Measurements from ENCODE around the gene SEBOX. TPM values are rescaled to one million over a fixed set of nuclear protein-coding genes. Genes with fewer than 3 reads are reported as not detected.

The SEBOX gene
- total and polyA plus RNA-seq, 4 donors, result not detected

DNA sequence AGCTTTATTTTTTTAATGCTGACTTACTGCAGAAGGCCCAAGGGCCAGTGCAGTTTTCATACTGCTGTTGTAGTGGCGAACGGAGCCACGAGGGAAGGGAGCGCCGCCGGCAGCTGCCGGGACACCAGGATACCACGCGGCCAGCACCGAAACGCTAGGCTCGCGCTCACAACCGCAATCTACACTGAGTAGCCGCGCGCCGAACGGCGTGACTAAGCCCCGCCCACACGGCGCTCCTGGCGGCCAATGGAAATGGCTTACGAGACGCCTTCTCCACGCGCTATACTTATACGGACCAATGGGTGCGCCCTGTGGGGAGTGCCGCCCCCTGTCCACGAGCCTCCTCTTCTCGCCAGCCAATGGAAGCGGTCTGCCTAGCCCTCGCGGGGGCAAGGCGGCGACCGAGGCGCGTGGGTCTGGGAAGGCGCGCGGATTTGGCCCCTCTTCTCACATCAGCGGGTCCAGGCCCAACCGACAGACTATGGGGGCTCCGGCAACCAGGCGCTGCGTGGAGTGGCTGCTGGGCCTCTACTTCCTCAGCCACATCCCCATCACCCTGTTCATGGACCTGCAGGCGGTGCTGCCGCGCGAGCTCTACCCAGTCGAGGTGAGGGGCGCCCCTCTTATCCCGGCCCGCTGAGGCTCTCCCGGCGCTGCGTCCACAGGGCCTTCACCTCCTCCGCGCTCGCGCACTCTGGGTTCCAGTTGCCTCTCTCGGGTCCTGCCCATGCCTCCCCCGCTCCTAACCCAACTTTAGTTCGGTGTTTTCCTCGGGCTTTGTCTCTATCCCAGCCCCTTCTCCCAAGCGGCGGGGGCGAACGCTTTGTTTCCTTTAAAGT is 46.0 kb downstream of the SEBOX start, which contains the start of gene TMEM97:
TSS of gene TMEM97 (plus strand) at position 442 of the 839 bp plus-strand sequence. CDS start at position 482, 40 bp downstream.
- Histone ChIP-seq H3K4me3 (peak within 1 kb of the TSS; percentile 41), H3K36me3 (ENCODE audit: control insufficient read depth in 4 of 4, insufficient read depth in 4 of 4, low read length in 4 of 4) (no peaks in the 10 kb centered on the region), H3K27ac (ENCODE audit: low read depth in 1 of 2, low read length in 1 of 2) (peak within 1 kb of the TSS in 1 of 2 donors; percentile 36), H3K9me3 (ENCODE audit: control insufficient read depth in 4 of 4, insufficient read depth in 3 of 4, low read length in 3 of 4) (no peaks in the 10 kb centered on the region), H3K27me3 (ENCODE audit: control insufficient read depth in 3 of 3, insufficient read depth in 3 of 3, low read length in 2 of 3) (peaks cover 0 to 3% (median 2%) of the 10 kb centered on the region in 3 donors), H3K4me1 (ENCODE audit: control insufficient read depth in 5 of 5, insufficient read depth in 5 of 5, low read length in 5 of 5) (peaks cover 0 to 20% (median 9%) of the 10 kb centered on the region in 5 donors), H3K9ac (ENCODE audit: insufficient read depth in 1 of 2, low read length in 2 of 2) (peak within 1 kb of the TSS; percentile 84 to 88)
- peak; percentile 97 to 98 (median 97) for DNase-seq
- 0 to 1% methylated on average over 70 to 72 of the region's 72 CpGs for WGBS, 2 donors
- ATAC-seq (ENCODE audit: insufficient read depth, low FRiP score), result peak; percentile 99
- TF ChIP-seq, protein P1, sequence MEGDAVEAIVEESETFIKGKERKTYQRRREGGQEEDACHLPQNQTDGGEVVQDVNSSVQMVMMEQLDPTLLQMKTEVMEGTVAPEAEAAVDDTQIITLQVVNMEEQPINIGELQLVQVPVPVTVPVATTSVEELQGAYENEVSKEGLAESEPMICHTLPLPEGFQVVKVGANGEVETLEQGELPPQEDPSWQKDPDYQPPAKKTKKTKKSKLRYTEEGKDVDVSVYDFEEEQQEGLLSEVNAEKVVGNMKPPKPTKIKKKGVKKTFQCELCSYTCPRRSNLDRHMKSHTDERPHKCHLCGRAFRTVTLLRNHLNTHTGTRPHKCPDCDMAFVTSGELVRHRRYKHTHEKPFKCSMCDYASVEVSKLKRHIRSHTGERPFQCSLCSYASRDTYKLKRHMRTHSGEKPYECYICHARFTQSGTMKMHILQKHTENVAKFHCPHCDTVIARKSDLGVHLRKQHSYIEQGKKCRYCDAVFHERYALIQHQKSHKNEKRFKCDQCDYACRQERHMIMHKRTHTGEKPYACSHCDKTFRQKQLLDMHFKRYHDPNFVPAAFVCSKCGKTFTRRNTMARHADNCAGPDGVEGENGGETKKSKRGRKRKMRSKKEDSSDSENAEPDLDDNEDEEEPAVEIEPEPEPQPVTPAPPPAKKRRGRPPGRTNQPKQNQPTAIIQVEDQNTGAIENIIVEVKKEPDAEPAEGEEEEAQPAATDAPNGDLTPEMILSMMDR (IDR thresholded peaks at IDR 0.05; ENCODE audit: control extremely low read depth, extremely low read depth), result no peak

DNA sequence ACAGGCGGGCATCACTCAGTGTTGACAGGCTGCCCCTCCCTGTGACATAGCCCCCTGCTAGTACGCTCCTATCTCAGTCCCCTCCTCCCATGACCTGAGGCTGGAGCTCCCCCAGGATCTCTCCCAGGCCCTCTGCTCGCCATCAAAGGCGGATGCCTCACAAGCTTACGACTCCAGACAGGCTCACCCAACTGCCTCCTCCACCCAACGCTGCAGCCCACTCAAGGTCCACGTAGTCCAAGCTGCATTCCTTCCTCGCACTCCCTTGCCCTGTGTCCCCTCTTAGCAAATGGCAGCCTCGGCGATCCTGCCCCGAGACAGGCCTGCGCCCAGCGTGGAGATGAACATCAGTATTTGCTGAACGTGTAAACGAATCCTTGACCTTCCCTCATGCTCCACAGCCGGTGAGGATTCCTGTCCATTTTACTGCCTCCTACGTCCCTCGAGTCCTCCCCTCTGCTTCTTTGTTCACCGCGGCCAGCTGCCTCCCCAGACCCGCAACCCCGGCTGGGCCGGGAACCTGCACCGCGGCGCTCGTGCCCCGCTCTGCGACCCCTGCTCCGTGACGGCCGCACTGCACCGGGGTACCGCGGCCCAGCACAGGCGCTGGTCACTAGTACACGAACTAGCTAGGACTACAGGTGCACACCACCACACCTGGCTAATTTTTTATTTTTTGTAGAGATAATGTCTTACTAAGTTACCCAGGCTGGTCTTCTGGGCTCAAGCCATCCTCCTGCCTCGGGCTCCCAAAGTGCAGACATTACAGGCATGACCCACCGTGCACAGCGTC is 46.8 kb downstream of the SEBOX start:
- peak; percentile 13 for ATAC-seq (ENCODE audit: insufficient read depth, low FRiP score)
- TF ChIP-seq, protein P1 (IDR thresholded peaks at IDR 0.05; ENCODE audit: control extremely low read depth, extremely low read depth), result no peak

GRCh38 chr17:28317099-28317965 is 47.7 kb downstream of the SEBOX start:
- H3K4me1 ChIP-seq (ENCODE audit: control insufficient read depth in 5 of 5, insufficient read depth in 5 of 5, low read length in 5 of 5), result peaks cover 0 to 20% (median 9%) of the 10 kb centered on the region in 5 donors
- H3K4me3 ChIP-seq, result no peak overlapping the region
- DNase-seq, result no peak
- no peaks in the 10 kb centered on the region for H3K36me3 ChIP-seq (ENCODE audit: control insufficient read depth in 4 of 4, insufficient read depth in 4 of 4, low read length in 4 of 4)
- no peak overlapping the region for H3K9ac ChIP-seq (ENCODE audit: insufficient read depth in 1 of 2, low read length in 2 of 2)
- TF ChIP-seq, protein P1 (IDR thresholded peaks at IDR 0.05; ENCODE audit: control extremely low read depth, extremely low read depth), result no peak
- no peak for ATAC-seq (ENCODE audit: insufficient read depth, low FRiP score)
- no peak overlapping the region for H3K27ac ChIP-seq (ENCODE audit: low read depth in 1 of 2, low read length in 1 of 2)
- H3K27me3 ChIP-seq (ENCODE audit: control insufficient read depth in 3 of 3, insufficient read depth in 3 of 3, low read length in 2 of 3), result peaks cover 0 to 3% (median 3%) of the 10 kb centered on the region in 3 donors
- no peaks in the 10 kb centered on the region for H3K9me3 ChIP-seq (ENCODE audit: control insufficient read depth in 4 of 4, insufficient read depth in 3 of 4, low read length in 3 of 4)
- 87 to 88% methylated on average over 21 of the region's 21 CpGs for WGBS, 2 donors

More for the DNA sequence above, 46.8 kb downstream of the SEBOX start:
- Histone ChIP-seq H3K4me1 (ENCODE audit: control insufficient read depth in 5 of 5, insufficient read depth in 5 of 5, low read length in 5 of 5) (peaks cover 0 to 20% (median 9%) of the 10 kb centered on the region in 5 donors), H3K4me3 (peak overlapping the region; percentile 36), H3K9me3 (ENCODE audit: control insufficient read depth in 4 of 4, insufficient read depth in 3 of 4, low read length in 3 of 4) (no peaks in the 10 kb centered on the region), H3K36me3 (ENCODE audit: control insufficient read depth in 4 of 4, insufficient read depth in 4 of 4, low read length in 4 of 4) (no peaks in the 10 kb centered on the region), H3K27ac (ENCODE audit: low read depth in 1 of 2, low read length in 1 of 2) (peak overlapping the region in 1 of 2 donors; percentile 36), H3K9ac (ENCODE audit: insufficient read depth in 1 of 2, low read length in 2 of 2) (peak overlapping the region in 1 of 2 donors; percentile 63), H3K27me3 (ENCODE audit: control insufficient read depth in 3 of 3, insufficient read depth in 3 of 3, low read length in 2 of 3) (peaks cover 0 to 3% (median 3%) of the 10 kb centered on the region in 3 donors)
- DNase-seq, result no peak
- 14 to 16% methylated on average over 40 of the region's 40 CpGs for WGBS, 2 donors

Data from lung (tissue), 12 donors.